D721Med (cell line): ENCODE data around the gene MCTP2.

Source experiments
- DNase-seq: peaks from one replicate; pipeline ENCODE4 v3.0.0; 2011; ENCODE audit warnings: low spot score; ENCODE audit not compliant: insufficient read length
- FAIRE-seq: peaks from 2 replicates; lab custom pipeline; 2011; peaks lifted over from hg19 to GRCh38; lab: Jason Lieb, UNC
- CTCF ChIP-seq: IDR thresholded peaks from 2 replicates; pipeline ENCODE4 v1.5.1; 2012; ENCODE audit warnings: mild to moderate bottlenecking, control low read depth; ENCODE audit not compliant: insufficient read depth; ENCODE audit errors: missing control alignments

MCTP2 gene

GRCh38 chr15:94383706-94384105 lies 152.3 kb downstream of the MCTP2 start:
- TF ChIP-seq CTCF: no peak
- DNase-seq (no peak), FAIRE-seq (no peak)

GRCh38 chr15:94385441-94385840 lies 154.1 kb downstream of the MCTP2 start:
- no peak for TF ChIP-seq CTCF
- no peak for FAIRE-seq
- no peak for DNase-seq

- DNase-seq (no peak), FAIRE-seq (no peak)
- TF ChIP-seq CTCF: no peak
Observed at GRCh38 chr15:94386351-94386750, 155.0 kb downstream of the MCTP2 start.

- no peak for TF ChIP-seq CTCF
- DNase-seq (no peak), FAIRE-seq (no peak)
Observed at GRCh38 chr15:94387442-94387841, 156.1 kb downstream of the MCTP2 start.

- no peak for FAIRE-seq
- no peak for TF ChIP-seq CTCF
- DNase-seq: no peak
Observed at GRCh38 chr15:94387849-94388441, 156.6 kb downstream of the MCTP2 start.

- no peak for TF ChIP-seq CTCF
- DNase-seq (no peak), FAIRE-seq (no peak)
Observed at GRCh38 chr15:94395640-94396039, 164.3 kb downstream of the MCTP2 start.

- no peak for DNase-seq
- no peak for FAIRE-seq
- TF ChIP-seq CTCF: no peak
Observed at GRCh38 chr15:94397337-94397736, 166.0 kb downstream of the MCTP2 start.
